Kidney epithelial cell (primary cell): ENCODE measurements around the gene PEX26. TPM values are rescaled to one million over a fixed set of nuclear protein-coding genes. Genes with fewer than 3 reads are reported as not detected.

Experiments
- DNase-seq: peaks from one replicate; pipeline ENCODE4 v3.0.0-alpha.2; 2010; ENCODE audit warnings: low read depth
- H3K27me3 ChIP-seq: 2 replicates; pipeline ENCODE4 v1.6.0; 2011; ENCODE audit warnings: low read length; ENCODE audit not compliant: control insufficient read depth, insufficient read depth
- H3K36me3 ChIP-seq: 2 replicates; pipeline ENCODE4 v1.5.1; 2011; ENCODE audit warnings: low read length; ENCODE audit not compliant: control insufficient read depth, insufficient read depth
- H3K4me3 ChIP-seq: 2 replicates; pipeline ENCODE4 v1.5.1; 2011; ENCODE audit warnings: low read depth, mild to moderate bottlenecking, control low read depth, low read length
- CTCF ChIP-seq: IDR thresholded peaks from 2 replicates; pipeline ENCODE4 v1.5.1; 2011; ENCODE audit warnings: mild to moderate bottlenecking, moderate library complexity, low read length, control low read depth, inconsistent platforms; ENCODE audit not compliant: insufficient read depth, poor library complexity, severe bottlenecking
- total RNA-seq: library from RNA; depleted of rRNA; stranded (reverse); fragments of >200 nt; gene quantifications from 2 replicates; pipeline ENCODE4 v1.2.3, GENCODE V29; 2015

PEX26 gene
- total RNA-seq, 1 donor from 2014 or later: 32.4 TPM

GRCh38 chr22:18144105-18144504, 66.3 kb downstream of the PEX26 start:
- Histone ChIP-seq H3K36me3 (no peaks in the 10 kb centered on the region), H3K4me3 (no peak overlapping the region), H3K27me3 (no peaks in the 10 kb centered on the region)
- no peak for DNase-seq
- TF ChIP-seq CTCF: no peak

- DNase-seq: no peak
- Histone ChIP-seq H3K27me3 (no peaks in the 10 kb centered on the region), H3K36me3 (no peaks in the 10 kb centered on the region), H3K4me3 (no peak overlapping the region)
- TF ChIP-seq CTCF: no peak
These were observed 68.0 kb downstream of the PEX26 start for GRCh38 chr22:18145676-18146388.

- no peak for DNase-seq
- H3K27me3 ChIP-seq: no peaks in the 10 kb centered on the region
- no peak overlapping the region for H3K4me3 ChIP-seq
- no peaks in the 10 kb centered on the region for H3K36me3 ChIP-seq
- TF ChIP-seq CTCF: no peak
These were observed 68.6 kb downstream of the PEX26 start for GRCh38 chr22:18146389-18146753.

- no peak for DNase-seq
- Histone ChIP-seq H3K4me3 (no peak overlapping the region), H3K36me3 (no peaks in the 10 kb centered on the region), H3K27me3 (no peaks in the 10 kb centered on the region)
- TF ChIP-seq CTCF: no peak
These were observed 70.0 kb downstream of the PEX26 start for GRCh38 chr22:18147791-18148190.

- H3K27me3 ChIP-seq: no peaks in the 10 kb centered on the region
- DNase-seq: no peak
- no peak overlapping the region for H3K4me3 ChIP-seq
- no peak for TF ChIP-seq CTCF
- no peaks in the 10 kb centered on the region for H3K36me3 ChIP-seq
These were observed 70.6 kb downstream of the PEX26 start for GRCh38 chr22:18148293-18148965.
